ENCODE measurements around the gene CHN2.

DNA sequence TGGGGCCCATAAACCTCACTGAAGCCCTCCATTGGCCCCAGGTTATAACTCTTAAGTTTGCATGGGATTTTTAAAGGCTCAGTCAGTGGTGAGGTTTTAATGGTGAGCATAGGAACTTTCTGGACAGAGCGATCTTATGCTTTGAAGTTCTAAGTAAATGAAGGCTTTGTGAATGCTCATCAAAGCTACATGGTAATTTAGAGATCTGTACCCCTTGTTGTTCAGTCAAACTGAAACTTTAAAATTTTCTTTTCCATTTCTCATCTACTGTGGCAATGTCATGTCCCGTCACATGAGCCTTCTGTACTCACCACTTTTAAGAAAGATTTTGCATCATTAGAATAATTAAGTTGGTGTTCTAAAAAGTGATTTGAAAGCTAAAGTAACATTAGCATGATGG, 39.9 kb downstream of the CHN2 start:
- TF ChIP-seq TSHZ2 (CRISPR knock-in tag; IDR thresholded peaks at IDR 0.05): no peak
- TF ChIP-seq BACH2 (CRISPR knock-in tag; IDR thresholded peaks at IDR 0.05; ENCODE audit: borderline replicate concordance): no peak
- TF ChIP-seq ZNF565 (CRISPR knock-in tag; conservative IDR thresholded peaks at IDR 0.05; ENCODE audit: low read depth): no peak
- no peak for TF ChIP-seq SNAI2 (CRISPR knock-in tag; IDR thresholded peaks at IDR 0.05)
- TF ChIP-seq PPARA (CRISPR knock-in tag; IDR thresholded peaks at IDR 0.05; ENCODE audit: borderline replicate concordance): no peak
- TF ChIP-seq ZFP3 (CRISPR knock-in tag; IDR thresholded peaks at IDR 0.05): no peak

Data from SK-N-SH treated with all-trans-retinoic acid at 6 μM for 48 hours (cell line).